Activated CD4-positive, alpha-beta T cell treated with anti-CD3 and anti-CD28 coated beads for 48 hours (primary cell): ENCODE data around the gene IGSF11.
"Not testable (repeated sequence)": the region's sequence is repeated elsewhere in the genome, so short reads cannot be mapped to it uniquely, and the experiment has no call there.

Experiments used
- DNase-seq: peaks from one replicate; pipeline ENCODE4 v3.0.0-alpha.2; 2020

Gene IGSF11

GRCh38 chr3:118859950-118860349, 174.7 kb downstream of the IGSF11 start:
- DNase-seq: no peak

- not testable (repeated sequence) for DNase-seq
Observed at GRCh38 chr3:118851466-118852193, 183.0 kb downstream of the IGSF11 start.

GRCh38 chr3:118850687-118851086, 184.0 kb downstream of the IGSF11 start:
- no peak for DNase-seq
